H9 (cell line): Measurements from ENCODE around the gene DGKG. TPM values are rescaled to one million over a fixed set of nuclear protein-coding genes. Genes with fewer than 3 reads are reported as not detected.

Source experiments
- DNase-seq: peaks from one replicate; pipeline ENCODE4 v3.0.0-alpha.2; 2017
- H2AFZ ChIP-seq: one replicate; pipeline ENCODE4 v1.6.1; 2013; ENCODE audit warnings: mild to moderate bottlenecking, low read length, control low read depth, moderate library complexity
- H2AK5ac ChIP-seq: 2 replicates; pipeline ENCODE4 v1.6.1; 2013; ENCODE audit warnings: low read length, control low read depth, mixed read lengths; ENCODE audit not compliant: insufficient read length
- H2BK120ac ChIP-seq: one replicate; pipeline ENCODE4 v1.6.1; 2013; ENCODE audit warnings: low read depth, mild to moderate bottlenecking, low read length, control low read depth, inconsistent platforms; ENCODE audit not compliant: poor library complexity, severe bottlenecking
- H2BK12ac ChIP-seq: 2 replicates; pipeline ENCODE4 v1.6.1; 2013; ENCODE audit warnings: low read length, control low read depth, mixed read lengths, low read depth; ENCODE audit not compliant: insufficient read length
- H2BK15ac ChIP-seq: 2 replicates; pipeline ENCODE4 v1.6.1; 2013; ENCODE audit warnings: low read depth, low read length, control low read depth
- H2BK20ac ChIP-seq: one replicate; pipeline ENCODE4 v1.6.1; 2013; ENCODE audit warnings: low read depth, mild to moderate bottlenecking, low read length, control low read depth, inconsistent platforms; ENCODE audit not compliant: poor library complexity, severe bottlenecking
- H2BK5ac ChIP-seq: 2 replicates; pipeline ENCODE4 v1.6.1; 2013; ENCODE audit warnings: low read length, control low read depth, mixed read lengths; ENCODE audit not compliant: insufficient read length
- H3K14ac ChIP-seq: 2 replicates; pipeline ENCODE4 v1.6.1; 2013; ENCODE audit warnings: low read length, control low read depth; ENCODE audit not compliant: insufficient read depth
- H3K18ac ChIP-seq: 2 replicates; pipeline ENCODE4 v1.6.1; 2013; ENCODE audit warnings: low read depth, mild to moderate bottlenecking, mixed read lengths, low read length, control low read depth; ENCODE audit not compliant: insufficient read length
- H3K23ac ChIP-seq: 2 replicates; pipeline ENCODE4 v1.6.1; 2013; ENCODE audit warnings: low read length, control low read depth, mixed read lengths, low read depth; ENCODE audit not compliant: insufficient read length
- H3K23me2 ChIP-seq: 2 replicates; pipeline ENCODE4 v1.6.1; 2013; ENCODE audit warnings: low read depth, mild to moderate bottlenecking, mixed read lengths, low read length, control low read depth; ENCODE audit not compliant: insufficient read length, poor library complexity, severe bottlenecking
- H3K27ac ChIP-seq: 2 replicates; pipeline ENCODE4 v1.5.1; 2013; ENCODE audit warnings: low read length, control low read depth, mixed read lengths, low read depth; ENCODE audit not compliant: insufficient read length
- H3K27me3 ChIP-seq: 2 replicates; pipeline ENCODE4 v1.6.1; 2013; ENCODE audit warnings: low read length, control low read depth, inconsistent platforms; ENCODE audit not compliant: insufficient read depth
- H3K4ac ChIP-seq: 2 replicates; pipeline ENCODE4 v1.6.1; 2013; ENCODE audit warnings: low read depth, mild to moderate bottlenecking, control low read depth, inconsistent platforms, low read length, moderate library complexity
- H3K4me1 ChIP-seq: 2 replicates; pipeline ENCODE4 v1.6.1; 2013; ENCODE audit warnings: low read length, control low read depth, inconsistent platforms; ENCODE audit not compliant: insufficient read depth
- H3K4me2 ChIP-seq: 2 replicates; pipeline ENCODE4 v1.6.1; 2013; ENCODE audit warnings: low read length, control low read depth, mixed read lengths; ENCODE audit not compliant: insufficient read length, insufficient read depth
- H3K56ac ChIP-seq: 2 replicates; pipeline ENCODE4 v1.6.1; 2013; ENCODE audit warnings: low read depth, mild to moderate bottlenecking, mixed read lengths, low read length, control low read depth; ENCODE audit not compliant: insufficient read length
- H3K79me1 ChIP-seq: 2 replicates; pipeline ENCODE4 v1.6.1; 2013; ENCODE audit warnings: low read depth, mild to moderate bottlenecking, moderate library complexity, low read length, control low read depth, inconsistent platforms; ENCODE audit not compliant: insufficient read depth, poor library complexity, severe bottlenecking
- H3K79me2 ChIP-seq: 2 replicates; pipeline ENCODE4 v1.6.1; 2013; ENCODE audit warnings: low read length, control low read depth, inconsistent platforms; ENCODE audit not compliant: insufficient read depth
- H3K9ac ChIP-seq: 2 replicates; pipeline ENCODE4 v1.6.1; 2013; ENCODE audit warnings: low read length, control low read depth, mixed read lengths; ENCODE audit not compliant: insufficient read length; ENCODE audit errors: extremely low read depth
- H3K9me3 ChIP-seq: one replicate; pipeline ENCODE4 v1.6.1; 2013; ENCODE audit warnings: low read depth, low read length, inconsistent platforms; ENCODE audit not compliant: control insufficient read depth
- H3T11ph ChIP-seq: one replicate; pipeline ENCODE4 v1.6.1; 2013; ENCODE audit warnings: mild to moderate bottlenecking, low read length, control low read depth, inconsistent platforms
- H4K20me1 ChIP-seq: one replicate; pipeline ENCODE4 v1.6.1; 2013; ENCODE audit not compliant: control insufficient read depth, insufficient read length, insufficient read depth
- H4K5ac ChIP-seq: 2 replicates; pipeline ENCODE4 v1.6.1; 2013; ENCODE audit warnings: low read depth, mild to moderate bottlenecking, mixed read lengths, low read length, control low read depth; ENCODE audit not compliant: insufficient read length
- H4K8ac ChIP-seq: replicated peaks from 2 replicates; pipeline ENCODE4 v1.6.1; 2013; ENCODE audit warnings: low read length, control low read depth, mixed read lengths, low read depth; ENCODE audit not compliant: insufficient read length
- H4K91ac ChIP-seq: 2 replicates; pipeline ENCODE4 v1.6.1; 2013; ENCODE audit warnings: low read depth, mild to moderate bottlenecking, moderate library complexity, mixed read lengths, low read length, control low read depth; ENCODE audit not compliant: insufficient read length
- H3K27ac Mint-ChIP-seq, 3 experiments: 2 replicates in 2 of 3; 3 replicates in 1 of 3; pipeline ENCODE4 v1.8.0; 2020 to 2021; ENCODE audit warnings: mixed read lengths in 3 of 3, mild to moderate bottlenecking in 1 of 3, moderate library complexity in 1 of 3
- H3K27me3 Mint-ChIP-seq: 2 replicates; pipeline ENCODE4 v1.8.0; 2021; ENCODE audit warnings: low read depth, mild to moderate bottlenecking, moderate library complexity, mixed read lengths
- H3K36me3 Mint-ChIP-seq, 3 experiments: 2 replicates in 2 of 3; 3 replicates in 1 of 3; pipeline ENCODE4 v1.8.0; 2020 to 2021; ENCODE audit warnings: low read depth in 3 of 3, mixed read lengths in 3 of 3; ENCODE audit not compliant: insufficient read depth in 1 of 3
- H3K4me1 Mint-ChIP-seq, 2 experiments: 2 replicates each; pipeline ENCODE4 v1.8.0; 2020; ENCODE audit warnings: mixed read lengths in 2 of 2
- H3K4me3 Mint-ChIP-seq, 2 experiments: 2 replicates in 1 of 2; 3 replicates in 1 of 2; pipeline ENCODE4 v1.8.0; 2020 to 2021; ENCODE audit warnings: mild to moderate bottlenecking in 2 of 2, mixed read lengths in 2 of 2, moderate library complexity in 1 of 2
- H3K9me3 Mint-ChIP-seq, 2 experiments: 2 replicates in 1 of 2; 3 replicates in 1 of 2; pipeline ENCODE4 v1.8.0; 2020; ENCODE audit warnings: mild to moderate bottlenecking in 2 of 2, mixed read lengths in 2 of 2, moderate library complexity in 1 of 2
- WGBS: extraction: QIAGEN DNeasy Blood & Tissue Kit; methylation state at CpG from one replicate; pipeline ENCODE4 v1.1.7; 2013; ENCODE audit warnings: missing lambda C conversion rate, low lambda C conversion rate, mixed read lengths; ENCODE audit not compliant: insufficient read length; ENCODE audit errors: extremely low coverage; 5-methylcytosine and 5-hydroxymethylcytosine counted together
- total RNA-seq: library from RNA; stranded (reverse); gene quantifications from 2 replicates; pipeline ENCODE4 v1.2.1, GENCODE V29; 2021
- TF ChIP-seq, protein P1 (sequence below): fragments of 200-600 bp; sonication (generic); conservative IDR thresholded peaks from 3 replicates; pipeline ENCODE4 v1.8.0; 2021; ENCODE audit warnings: antibody characterized with exemption, mild to moderate bottlenecking

Gene DGKG
- total RNA-seq, 1 experiment from 2014 or later = not detected

DNA sequence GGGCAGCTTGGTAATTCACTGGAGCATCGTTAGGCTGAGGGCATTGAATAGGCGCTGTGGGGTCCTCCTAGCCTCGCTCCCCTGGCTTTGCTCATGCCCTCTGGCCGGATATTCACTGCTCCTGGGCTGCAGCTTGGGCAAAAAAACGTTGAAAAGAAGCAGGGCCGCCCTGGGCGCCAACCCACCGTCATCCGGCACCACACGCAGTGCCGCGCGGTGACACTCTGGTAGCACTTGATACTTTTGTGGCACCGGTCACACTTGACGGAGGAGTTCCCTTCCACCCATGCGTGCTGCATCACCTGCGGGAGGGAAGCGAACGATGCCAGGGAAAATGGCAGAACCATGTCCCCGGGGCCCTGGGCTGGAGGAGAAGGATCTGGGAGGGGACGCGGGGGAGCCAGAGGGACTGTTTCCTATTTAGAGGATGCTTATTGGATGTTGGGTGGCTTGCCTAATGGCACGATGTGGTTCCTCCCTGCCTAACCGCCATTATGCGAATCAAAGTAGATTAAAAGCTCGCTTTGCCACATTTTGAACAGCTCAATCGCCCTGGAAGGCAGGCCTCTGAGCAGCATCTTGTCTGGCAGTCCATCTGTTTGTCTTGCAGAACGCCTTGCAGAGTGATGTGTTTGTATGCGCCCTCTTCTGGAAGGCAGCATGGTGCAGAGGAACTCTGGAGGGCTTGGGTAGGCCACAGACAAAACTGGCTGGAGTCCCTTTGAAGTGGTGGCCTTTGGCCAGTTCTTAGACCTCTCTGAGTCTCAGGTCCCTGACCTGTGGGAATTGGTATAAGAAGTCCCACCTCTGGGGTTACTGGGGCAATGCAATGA is 93.2 kb downstream of the DGKG start:
- TF ChIP-seq, protein P1, sequence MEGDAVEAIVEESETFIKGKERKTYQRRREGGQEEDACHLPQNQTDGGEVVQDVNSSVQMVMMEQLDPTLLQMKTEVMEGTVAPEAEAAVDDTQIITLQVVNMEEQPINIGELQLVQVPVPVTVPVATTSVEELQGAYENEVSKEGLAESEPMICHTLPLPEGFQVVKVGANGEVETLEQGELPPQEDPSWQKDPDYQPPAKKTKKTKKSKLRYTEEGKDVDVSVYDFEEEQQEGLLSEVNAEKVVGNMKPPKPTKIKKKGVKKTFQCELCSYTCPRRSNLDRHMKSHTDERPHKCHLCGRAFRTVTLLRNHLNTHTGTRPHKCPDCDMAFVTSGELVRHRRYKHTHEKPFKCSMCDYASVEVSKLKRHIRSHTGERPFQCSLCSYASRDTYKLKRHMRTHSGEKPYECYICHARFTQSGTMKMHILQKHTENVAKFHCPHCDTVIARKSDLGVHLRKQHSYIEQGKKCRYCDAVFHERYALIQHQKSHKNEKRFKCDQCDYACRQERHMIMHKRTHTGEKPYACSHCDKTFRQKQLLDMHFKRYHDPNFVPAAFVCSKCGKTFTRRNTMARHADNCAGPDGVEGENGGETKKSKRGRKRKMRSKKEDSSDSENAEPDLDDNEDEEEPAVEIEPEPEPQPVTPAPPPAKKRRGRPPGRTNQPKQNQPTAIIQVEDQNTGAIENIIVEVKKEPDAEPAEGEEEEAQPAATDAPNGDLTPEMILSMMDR = peak; percentile 60
- no peak overlapping the region for H3T11ph ChIP-seq
- H2BK5ac ChIP-seq = no peak overlapping the region
- no peak overlapping the region for H2BK120ac ChIP-seq
- no peak overlapping the region for H4K5ac ChIP-seq
- no peak overlapping the region for H4K8ac ChIP-seq
- no peaks in the 10 kb centered on the region for H4K20me1 ChIP-seq
- H3K4ac ChIP-seq = no peak overlapping the region
- H3K23me2 ChIP-seq = no peaks in the 10 kb centered on the region
- no peak overlapping the region for H3K4me2 ChIP-seq
- peak; percentile 65 for DNase-seq
- Mint-ChIP-seq H3K36me3 (no peaks in the 10 kb centered on the region), H3K9me3 (no peaks in the 10 kb centered on the region), H3K4me3 (no peak overlapping the region), H3K4me1 (0 out of 4 replicates have a peak, but pooled peaks cover 3% of the 10 kb centered on the region in 2 experiments), H3K27ac (no peak overlapping the region), H3K27me3 (peaks cover 1% of the 10 kb centered on the region; the same call in 1 of the 2 replicates)
- no peaks in the 10 kb centered on the region for H3K27me3 ChIP-seq
- H4K91ac ChIP-seq = no peak overlapping the region
- H2BK20ac ChIP-seq = no peak overlapping the region
- no peak overlapping the region for H3K9ac ChIP-seq
- no peak overlapping the region for H3K56ac ChIP-seq
- H3K9me3 ChIP-seq = no peaks in the 10 kb centered on the region
- H3K79me1 ChIP-seq = no peaks in the 10 kb centered on the region
- H2AFZ ChIP-seq = no peak overlapping the region
- WGBS = no CpG with 5 or more reads among the region's 29 CpGs
- H3K14ac ChIP-seq = no peak overlapping the region
- no peaks in the 10 kb centered on the region for H3K4me1 ChIP-seq
- no peak overlapping the region for H2AK5ac ChIP-seq
- H2BK12ac ChIP-seq = no peak overlapping the region
- no peak overlapping the region for H3K27ac ChIP-seq
- no peak overlapping the region for H3K18ac ChIP-seq
- no peak overlapping the region for H3K23ac ChIP-seq
- H2BK15ac ChIP-seq = no peak overlapping the region
- no peaks in the 10 kb centered on the region for H3K79me2 ChIP-seq
